ENCODE data around the gene FHIT.

Gene FHIT

DNA sequence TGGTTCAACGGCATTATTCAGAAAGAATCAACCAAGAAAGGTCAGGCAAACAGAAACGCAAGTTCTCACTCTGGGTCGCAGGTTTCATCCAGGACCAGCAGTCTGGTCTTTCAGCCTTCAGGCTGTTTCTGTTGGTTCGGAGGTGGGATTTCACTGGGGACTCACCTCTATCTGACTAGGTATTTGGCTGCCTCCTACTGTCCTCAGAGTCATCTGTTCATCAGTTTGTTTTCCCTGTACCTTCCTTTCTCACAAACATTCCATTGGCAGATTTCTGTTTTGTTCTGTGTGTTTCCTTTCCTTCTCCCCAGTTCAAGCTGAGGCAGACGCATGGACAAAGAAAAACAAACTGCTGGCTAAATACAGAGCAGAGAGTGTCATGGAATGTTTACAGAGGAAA is 1154.8 kb downstream of the FHIT start:
- DNase-seq: no peak
- TF ChIP-seq GATA1 (IDR thresholded peaks at IDR 0.05; ENCODE audit: low read depth, low read length) (no peak), POLR2A (IDR thresholded peaks at IDR 0.05; ENCODE audit: low read length) (no peak)

DNA sequence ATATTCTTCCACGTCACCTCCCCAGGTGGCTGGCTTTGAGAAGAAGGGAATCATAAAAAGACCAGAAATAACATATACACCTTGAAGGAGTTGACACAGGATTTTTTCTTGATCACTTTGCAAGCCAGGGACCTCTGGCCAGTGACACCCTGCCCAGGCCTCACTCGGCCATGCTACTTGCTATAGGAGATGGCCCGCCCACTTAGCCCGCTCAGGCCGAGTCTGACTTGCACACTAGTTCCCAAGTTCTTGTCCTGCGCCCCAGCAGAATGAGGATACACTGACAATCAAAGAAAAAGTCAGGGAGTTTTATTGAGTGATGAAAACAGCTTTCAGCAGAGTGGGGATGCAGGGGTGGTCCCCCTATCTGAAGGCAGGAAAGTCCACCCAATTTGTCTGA is 1155.3 kb downstream of the FHIT start:
- DNase-seq: no peak
- no peak for TF ChIP-seq GATA1 (IDR thresholded peaks at IDR 0.05; ENCODE audit: low read depth, low read length)
- TF ChIP-seq POLR2A (IDR thresholded peaks at IDR 0.05; ENCODE audit: low read length): no peak

DNA sequence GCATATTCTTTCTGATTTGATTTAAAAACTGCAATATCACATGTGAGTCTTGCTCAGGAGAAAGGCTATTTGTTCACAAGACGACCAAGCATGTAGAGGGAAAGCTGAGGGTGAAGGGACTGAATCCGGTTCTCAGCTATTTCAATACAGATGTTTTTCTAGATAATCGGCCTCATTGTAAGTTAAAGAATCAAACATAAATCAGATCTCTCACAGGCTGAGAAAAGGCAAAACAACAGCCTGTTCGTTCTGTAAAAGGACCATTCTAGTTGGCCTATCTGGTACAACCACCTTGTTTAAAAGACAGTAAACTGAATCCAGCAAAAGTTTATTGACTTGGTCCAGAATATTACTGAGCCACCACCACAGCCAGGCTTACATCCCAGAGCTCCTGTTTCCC is 1155.7 kb downstream of the FHIT start:
- DNase-seq: no peak
- no peak for TF ChIP-seq POLR2A (IDR thresholded peaks at IDR 0.05; ENCODE audit: low read length)
- TF ChIP-seq GATA1 (IDR thresholded peaks at IDR 0.05; ENCODE audit: low read depth, low read length): no peak

DNA sequence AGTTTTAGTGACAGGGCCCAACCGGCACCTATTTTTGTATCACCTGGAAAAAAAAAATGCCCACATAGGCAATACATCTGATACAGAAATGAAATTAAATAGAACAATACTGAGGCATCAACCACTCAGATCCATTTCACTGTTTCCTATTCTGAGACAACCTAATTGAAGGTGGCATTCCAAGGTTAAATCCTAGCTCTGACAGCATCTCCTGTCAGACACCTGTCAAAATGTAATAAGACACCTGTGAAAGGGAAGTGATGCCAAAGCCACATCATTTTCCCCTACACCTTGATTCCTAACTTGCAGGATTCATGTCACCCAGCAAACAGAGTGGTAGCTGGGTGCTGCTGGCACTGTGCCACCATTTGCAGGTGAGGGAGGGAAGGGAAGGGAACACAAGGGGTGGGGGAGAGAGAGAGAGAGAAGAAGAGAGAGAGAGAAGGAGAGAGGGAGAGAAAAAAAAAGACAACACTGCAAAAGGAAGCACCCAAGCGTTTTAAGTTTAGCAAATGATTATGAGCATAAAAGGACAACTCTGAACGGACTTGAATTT is 1156.8 kb downstream of the FHIT start:
- DNase-seq: no peak
- no peak for TF ChIP-seq POLR2A (IDR thresholded peaks at IDR 0.05; ENCODE audit: low read length)
- no peak for TF ChIP-seq GATA1 (IDR thresholded peaks at IDR 0.05; ENCODE audit: low read depth, low read length)

DNA sequence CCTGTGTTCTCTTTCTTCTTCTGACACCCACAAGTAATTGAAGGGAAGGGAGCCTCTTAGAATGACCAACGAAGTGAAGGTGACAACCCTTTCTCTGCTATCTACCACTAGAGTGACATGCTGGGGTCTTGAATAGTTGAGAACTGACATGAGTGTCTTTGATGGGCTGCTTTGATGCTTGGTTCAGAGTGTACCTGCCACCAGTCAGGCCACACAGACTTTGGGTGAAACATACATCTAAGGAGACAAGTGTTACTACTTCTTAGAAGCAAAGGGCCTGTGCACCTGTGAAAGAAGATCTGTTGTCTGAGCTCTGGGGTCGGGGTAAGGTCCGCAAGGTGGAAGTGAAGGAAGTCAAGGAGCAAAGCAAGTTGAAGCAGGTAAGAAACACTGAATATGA is 1160.7 kb downstream of the FHIT start:
- DNase-seq: no peak
- no peak for TF ChIP-seq POLR2A (IDR thresholded peaks at IDR 0.05; ENCODE audit: low read length)
- TF ChIP-seq GATA1 (IDR thresholded peaks at IDR 0.05; ENCODE audit: low read depth, low read length): no peak

DNA sequence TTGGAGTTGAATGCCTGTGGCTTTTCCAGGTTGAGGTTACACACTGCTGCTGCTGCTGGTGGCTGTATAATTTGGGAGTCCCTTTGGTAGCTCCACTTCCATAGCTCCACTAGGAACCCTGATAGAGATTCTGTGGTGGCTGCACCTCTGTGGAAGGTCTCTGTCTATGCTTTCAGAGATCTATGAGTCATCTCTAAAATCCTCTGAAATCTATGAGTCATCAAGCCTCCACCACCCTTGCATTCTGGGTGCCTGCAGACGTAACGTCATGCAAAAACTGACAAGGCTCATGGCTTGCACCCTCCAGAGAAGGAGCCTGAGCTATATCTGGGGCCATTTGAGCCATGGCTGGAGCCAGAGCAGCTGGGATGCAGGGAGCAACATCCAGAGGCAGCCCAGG is 1164.4 kb downstream of the FHIT start:
- DNase-seq: peak in 1 of 2 experiments; percentile 6
- TF ChIP-seq GATA1 (IDR thresholded peaks at IDR 0.05; ENCODE audit: low read depth, low read length): no peak
- TF ChIP-seq POLR2A (IDR thresholded peaks at IDR 0.05; ENCODE audit: low read length): no peak

DNA sequence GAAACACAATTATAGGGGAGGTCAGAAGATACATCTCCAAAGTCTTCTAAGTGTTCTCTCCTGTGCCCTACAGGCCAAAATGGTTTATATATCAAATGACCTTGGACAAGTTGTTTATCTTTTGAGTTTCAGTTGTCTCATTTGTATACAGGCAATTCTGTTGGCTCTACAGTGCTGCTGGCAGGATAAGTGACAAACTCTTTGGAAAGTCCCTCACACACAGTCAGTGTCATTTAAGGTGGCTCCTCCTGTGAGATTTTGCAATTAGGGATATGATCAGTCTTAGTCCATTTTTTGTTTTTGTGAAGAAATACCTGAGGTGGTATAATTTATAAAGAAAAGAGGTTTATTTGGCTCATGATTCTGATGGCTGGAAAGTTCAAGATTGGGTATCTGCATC is 1165.6 kb downstream of the FHIT start:
- TF ChIP-seq GATA1 (IDR thresholded peaks at IDR 0.05; ENCODE audit: low read depth, low read length): no peak
- TF ChIP-seq POLR2A (IDR thresholded peaks at IDR 0.05; ENCODE audit: low read length): no peak
- DNase-seq: no peak

DNA sequence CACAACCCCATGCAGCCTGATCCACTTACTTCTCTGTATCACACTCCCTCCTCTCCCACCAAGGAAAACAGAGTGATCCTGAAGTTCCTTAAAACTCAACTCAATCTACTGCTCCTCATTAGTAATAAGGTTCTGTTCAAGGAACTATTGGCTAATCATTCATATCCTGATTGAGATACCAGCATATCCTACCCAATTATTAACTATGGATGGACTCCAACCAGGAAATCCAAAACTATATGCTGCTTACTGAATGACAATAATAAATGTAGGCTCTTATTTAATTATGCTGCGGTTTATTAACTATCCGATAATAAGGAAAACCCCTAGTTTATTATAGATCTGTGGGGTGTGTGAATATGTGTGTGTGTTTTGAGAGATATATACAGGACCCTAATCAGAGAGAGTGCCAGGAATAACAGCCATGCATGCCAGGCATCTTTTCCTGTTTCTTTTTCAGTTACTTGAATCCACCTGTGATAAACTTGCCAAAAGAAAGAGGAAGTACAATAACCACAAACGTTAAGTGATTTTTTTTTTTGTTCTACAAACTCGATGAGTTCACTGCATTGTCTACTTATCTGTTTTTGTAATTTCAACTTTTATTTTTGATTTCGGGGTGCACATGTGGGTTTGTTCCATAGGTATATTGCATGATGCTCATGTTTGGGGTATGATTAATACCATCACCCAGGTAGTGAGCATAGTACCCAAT is 1169.7 kb downstream of the FHIT start:
- no peak for DNase-seq
- no peak for TF ChIP-seq POLR2A (IDR thresholded peaks at IDR 0.05; ENCODE audit: low read length)
- no peak for TF ChIP-seq GATA1 (IDR thresholded peaks at IDR 0.05; ENCODE audit: low read depth, low read length)

DNA sequence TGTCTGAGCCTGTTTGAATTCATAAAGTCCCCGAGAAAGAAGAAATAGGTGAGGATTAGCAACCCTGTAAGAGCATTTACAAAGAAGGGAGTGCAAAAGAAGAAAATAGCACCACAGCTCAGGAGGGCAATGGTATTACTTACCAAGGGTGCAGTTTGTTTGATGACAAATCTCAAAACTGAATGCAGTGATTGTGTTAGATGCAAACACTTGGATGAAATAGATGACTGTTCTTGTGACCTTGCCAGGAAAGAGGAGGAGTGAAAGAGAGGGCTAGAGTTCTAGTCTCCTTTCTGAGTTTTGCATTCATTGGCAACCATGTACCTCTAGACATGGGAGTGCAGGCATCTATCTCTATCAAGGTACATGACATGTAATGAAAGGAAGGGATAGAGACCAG is 1170.6 kb downstream of the FHIT start:
- no peak for DNase-seq
- no peak for TF ChIP-seq POLR2A (IDR thresholded peaks at IDR 0.05; ENCODE audit: low read length)
- TF ChIP-seq GATA1 (IDR thresholded peaks at IDR 0.05; ENCODE audit: low read depth, low read length): no peak

DNA sequence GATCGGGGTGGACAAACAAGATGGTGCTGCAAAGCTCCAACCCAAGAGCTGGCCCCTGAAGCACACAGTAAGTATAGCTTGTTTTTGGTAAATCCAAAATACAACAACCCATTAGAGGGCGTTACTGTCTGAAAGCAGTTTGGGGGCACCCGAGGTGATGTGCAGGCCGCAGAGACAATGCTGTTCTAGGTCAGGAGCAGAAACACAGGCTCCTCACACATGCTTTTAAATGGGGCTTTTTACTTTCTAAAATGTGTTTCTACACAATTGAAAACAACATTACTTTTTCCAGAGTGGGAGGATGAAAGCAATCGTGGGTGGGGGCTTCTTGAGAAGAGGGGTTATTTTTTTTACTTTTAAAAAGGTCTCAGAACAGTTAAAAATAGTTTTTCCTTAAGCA is 1172.2 kb downstream of the FHIT start:
- TF ChIP-seq GATA1 (IDR thresholded peaks at IDR 0.05; ENCODE audit: low read depth, low read length) (no peak), POLR2A (IDR thresholded peaks at IDR 0.05; ENCODE audit: low read length) (no peak)
- no peak for DNase-seq

DNA sequence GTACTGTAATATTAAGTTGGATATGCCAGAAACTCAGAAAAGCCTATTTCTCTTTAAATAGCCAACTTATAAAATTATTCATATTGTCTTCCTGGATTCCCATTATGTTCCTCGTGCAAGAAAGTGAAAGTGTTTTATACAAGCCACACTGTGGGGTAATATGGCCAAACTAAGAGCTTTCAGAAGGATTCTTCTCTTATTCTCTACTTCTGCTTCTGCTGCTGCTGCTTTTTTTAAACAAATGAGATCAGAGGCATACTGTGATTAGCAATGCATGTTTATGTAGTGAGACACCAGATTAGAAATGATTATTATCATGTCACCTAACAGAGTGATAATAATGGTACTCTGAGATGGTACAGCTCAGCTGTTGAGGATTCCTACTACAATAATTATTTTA is 1174.9 kb downstream of the FHIT start:
- no peak for DNase-seq
- TF ChIP-seq POLR2A (IDR thresholded peaks at IDR 0.05; ENCODE audit: low read length) (no peak), GATA1 (IDR thresholded peaks at IDR 0.05; ENCODE audit: low read depth, low read length) (no peak)

DNA sequence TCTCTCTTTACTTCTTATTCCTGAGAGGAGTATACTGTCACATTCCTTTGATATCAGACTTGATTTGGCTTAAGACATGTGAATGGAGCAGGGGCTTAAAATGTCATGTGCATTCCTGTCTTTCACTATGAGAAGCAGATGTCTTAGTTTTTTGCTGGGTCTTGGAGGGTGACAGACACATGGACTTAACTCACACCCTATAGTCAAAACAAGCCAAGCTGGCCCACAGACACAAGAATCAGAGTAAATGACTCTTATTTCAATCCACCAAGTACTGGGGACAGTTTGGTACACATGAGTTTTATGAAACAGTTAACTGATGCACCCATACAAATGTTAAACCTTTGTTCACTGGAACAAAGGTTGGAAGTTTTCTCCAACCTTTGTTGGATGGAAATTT is 1177.3 kb downstream of the FHIT start:
- no peak for DNase-seq
- TF ChIP-seq POLR2A (IDR thresholded peaks at IDR 0.05; ENCODE audit: low read length): no peak
- TF ChIP-seq GATA1 (IDR thresholded peaks at IDR 0.05; ENCODE audit: low read depth, low read length): no peak

DNA sequence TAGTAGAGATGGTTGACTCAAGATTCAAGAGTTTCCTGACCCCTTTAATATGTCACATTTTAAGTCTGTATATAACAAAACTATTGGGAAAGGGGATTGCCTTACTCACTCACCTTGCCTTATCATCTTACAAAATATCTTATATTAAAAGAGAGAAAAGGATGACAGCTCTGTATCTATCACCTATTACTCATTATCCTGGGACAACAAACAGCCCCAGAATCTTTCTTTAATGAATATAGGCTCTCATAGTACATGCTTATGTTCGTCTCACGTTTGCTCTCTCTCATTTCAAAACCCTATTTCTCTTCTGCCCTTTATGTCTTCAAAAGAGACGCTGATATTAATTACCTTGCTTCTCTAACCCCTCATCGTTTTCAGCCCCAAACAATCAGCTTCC is 1178.0 kb downstream of the FHIT start:
- TF ChIP-seq POLR2A (IDR thresholded peaks at IDR 0.05; ENCODE audit: low read length) (no peak), GATA1 (IDR thresholded peaks at IDR 0.05; ENCODE audit: low read depth, low read length) (no peak)
- no peak for DNase-seq

DNA sequence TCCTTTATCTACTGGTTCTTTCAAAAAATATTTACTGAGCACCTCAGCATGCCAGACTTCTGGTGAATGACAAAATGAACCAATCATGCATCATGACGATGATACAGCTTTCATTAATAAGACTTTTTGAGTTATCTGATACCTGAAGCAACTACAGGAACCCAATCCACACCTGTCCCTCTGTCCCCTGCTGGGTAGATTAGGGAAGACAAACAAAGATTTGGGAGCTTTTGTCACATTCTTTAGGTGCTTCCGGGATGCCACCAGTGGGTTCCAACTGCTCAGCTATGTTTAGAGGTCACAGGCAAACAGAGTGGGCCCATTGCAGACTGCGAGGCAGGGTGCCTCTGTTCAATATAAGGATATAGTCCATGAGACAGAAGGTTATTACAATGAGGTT is 1180.9 kb downstream of the FHIT start:
- DNase-seq: no peak
- TF ChIP-seq GATA1 (IDR thresholded peaks at IDR 0.05; ENCODE audit: low read depth, low read length): no peak
- no peak for TF ChIP-seq POLR2A (IDR thresholded peaks at IDR 0.05; ENCODE audit: low read length)

DNA sequence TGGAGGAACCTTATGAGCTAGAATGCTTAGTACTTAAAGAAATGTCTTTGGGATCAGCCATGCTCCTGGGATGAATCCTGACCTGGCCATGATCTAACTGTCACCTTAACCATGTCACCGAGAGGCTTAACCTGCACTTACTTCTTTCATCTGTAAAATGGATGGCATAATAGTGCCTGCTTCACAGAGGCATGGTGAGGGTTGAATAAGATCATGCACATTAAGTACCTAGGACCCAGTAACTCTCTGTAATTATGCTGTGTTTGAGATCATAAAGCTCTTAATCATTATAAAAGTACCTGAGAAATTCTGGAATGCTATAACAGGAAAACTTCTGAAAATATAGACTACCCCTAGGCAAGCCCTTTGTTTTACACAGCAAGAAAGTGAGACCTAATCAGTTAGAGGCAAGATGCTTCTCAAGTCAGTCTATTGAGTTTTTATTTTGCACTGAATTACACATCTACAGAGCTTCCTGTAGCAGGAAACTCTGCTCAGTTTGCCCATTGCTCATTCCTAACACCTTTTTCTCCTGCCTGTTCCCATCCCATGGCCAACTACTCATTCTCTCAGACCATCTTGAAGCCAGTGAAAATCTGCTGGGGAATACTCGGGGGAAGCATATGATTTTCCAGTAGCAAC is 1185.9 kb downstream of the FHIT start:
- no peak for DNase-seq
- TF ChIP-seq POLR2A (IDR thresholded peaks at IDR 0.05; ENCODE audit: low read length): no peak
- TF ChIP-seq GATA1 (IDR thresholded peaks at IDR 0.05; ENCODE audit: low read depth, low read length): no peak

Measured in erythroblast (primary cell).